ENCODE data around the gene INO80D. TPM values are rescaled to one million over a fixed set of nuclear protein-coding genes. Genes with fewer than 3 reads are reported as not detected.

Gene INO80D
- total RNA-seq, 1 donor from 2014 or later: 9.7 TPM

DNA sequence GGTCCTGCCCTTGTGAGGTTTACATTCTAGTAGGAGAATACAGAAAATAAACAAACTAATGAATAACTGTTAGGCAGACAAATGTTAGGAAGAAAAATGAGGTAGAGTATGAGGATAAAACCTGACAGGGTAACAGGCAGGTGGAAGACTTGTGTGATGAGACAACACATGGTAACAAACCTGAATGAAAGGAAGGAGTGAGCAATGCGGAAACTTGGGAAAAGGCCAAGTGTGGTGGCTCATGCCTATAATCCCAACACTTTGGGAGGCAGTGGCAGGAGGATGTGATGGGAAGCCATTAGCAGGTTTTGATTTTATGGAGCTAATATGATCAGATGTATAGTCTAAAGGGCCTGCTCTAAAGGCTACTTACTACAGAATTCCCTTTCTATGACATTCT is 74.2 kb downstream of the INO80D start:
- no peak for DNase-seq (ENCODE audit: low read depth)
- H3K27me3 ChIP-seq (ENCODE audit: control insufficient read depth, insufficient read depth, low read length): no peaks in the 10 kb centered on the region
- H3K36me3 ChIP-seq (ENCODE audit: control insufficient read depth, insufficient read depth, low read length): peaks cover under 1% of the 10 kb centered on the region
- TF ChIP-seq, protein P1, sequence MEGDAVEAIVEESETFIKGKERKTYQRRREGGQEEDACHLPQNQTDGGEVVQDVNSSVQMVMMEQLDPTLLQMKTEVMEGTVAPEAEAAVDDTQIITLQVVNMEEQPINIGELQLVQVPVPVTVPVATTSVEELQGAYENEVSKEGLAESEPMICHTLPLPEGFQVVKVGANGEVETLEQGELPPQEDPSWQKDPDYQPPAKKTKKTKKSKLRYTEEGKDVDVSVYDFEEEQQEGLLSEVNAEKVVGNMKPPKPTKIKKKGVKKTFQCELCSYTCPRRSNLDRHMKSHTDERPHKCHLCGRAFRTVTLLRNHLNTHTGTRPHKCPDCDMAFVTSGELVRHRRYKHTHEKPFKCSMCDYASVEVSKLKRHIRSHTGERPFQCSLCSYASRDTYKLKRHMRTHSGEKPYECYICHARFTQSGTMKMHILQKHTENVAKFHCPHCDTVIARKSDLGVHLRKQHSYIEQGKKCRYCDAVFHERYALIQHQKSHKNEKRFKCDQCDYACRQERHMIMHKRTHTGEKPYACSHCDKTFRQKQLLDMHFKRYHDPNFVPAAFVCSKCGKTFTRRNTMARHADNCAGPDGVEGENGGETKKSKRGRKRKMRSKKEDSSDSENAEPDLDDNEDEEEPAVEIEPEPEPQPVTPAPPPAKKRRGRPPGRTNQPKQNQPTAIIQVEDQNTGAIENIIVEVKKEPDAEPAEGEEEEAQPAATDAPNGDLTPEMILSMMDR (IDR thresholded peaks at IDR 0.05; ENCODE audit: insufficient read depth, low read length, poor library complexity, severe bottlenecking): no peak
- no peak overlapping the region for H3K4me3 ChIP-seq (ENCODE audit: low read depth, low read length)

DNA sequence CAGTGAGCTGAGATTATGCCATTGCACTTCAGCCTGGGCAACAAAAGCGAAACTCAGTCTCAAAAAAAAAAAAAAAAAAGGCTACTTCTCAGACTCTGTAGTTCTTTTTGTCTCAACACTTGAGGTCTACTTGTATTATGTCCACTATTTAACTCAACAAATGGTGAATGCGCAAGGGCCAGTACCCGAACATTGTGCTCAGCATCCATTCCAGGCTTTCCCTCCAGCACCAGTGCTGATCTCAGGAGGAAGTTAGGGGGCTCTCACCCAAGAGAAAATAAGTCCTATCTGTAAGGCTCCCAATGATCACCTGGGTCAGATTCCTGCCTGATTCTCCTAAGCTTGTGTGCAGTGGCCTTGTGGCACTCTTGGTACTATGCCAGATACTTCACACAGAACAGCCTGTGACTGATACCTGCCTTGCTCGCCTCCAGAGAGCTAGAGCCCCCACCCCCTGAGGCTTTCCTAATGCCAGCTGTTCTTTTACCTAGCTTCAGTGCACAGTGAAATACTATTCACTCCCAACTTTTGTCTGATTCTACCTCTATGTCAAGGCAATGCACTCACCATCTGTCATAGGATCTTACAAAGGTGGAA is 74.9 kb downstream of the INO80D start:
- TF ChIP-seq, protein P1 (IDR thresholded peaks at IDR 0.05; ENCODE audit: insufficient read depth, low read length, poor library complexity, severe bottlenecking): no peak
- DNase-seq (ENCODE audit: low read depth): no peak
- no peak overlapping the region for H3K4me3 ChIP-seq (ENCODE audit: low read depth, low read length)
- H3K36me3 ChIP-seq (ENCODE audit: control insufficient read depth, insufficient read depth, low read length): no peaks in the 10 kb centered on the region
- no peaks in the 10 kb centered on the region for H3K27me3 ChIP-seq (ENCODE audit: control insufficient read depth, insufficient read depth, low read length)

DNA sequence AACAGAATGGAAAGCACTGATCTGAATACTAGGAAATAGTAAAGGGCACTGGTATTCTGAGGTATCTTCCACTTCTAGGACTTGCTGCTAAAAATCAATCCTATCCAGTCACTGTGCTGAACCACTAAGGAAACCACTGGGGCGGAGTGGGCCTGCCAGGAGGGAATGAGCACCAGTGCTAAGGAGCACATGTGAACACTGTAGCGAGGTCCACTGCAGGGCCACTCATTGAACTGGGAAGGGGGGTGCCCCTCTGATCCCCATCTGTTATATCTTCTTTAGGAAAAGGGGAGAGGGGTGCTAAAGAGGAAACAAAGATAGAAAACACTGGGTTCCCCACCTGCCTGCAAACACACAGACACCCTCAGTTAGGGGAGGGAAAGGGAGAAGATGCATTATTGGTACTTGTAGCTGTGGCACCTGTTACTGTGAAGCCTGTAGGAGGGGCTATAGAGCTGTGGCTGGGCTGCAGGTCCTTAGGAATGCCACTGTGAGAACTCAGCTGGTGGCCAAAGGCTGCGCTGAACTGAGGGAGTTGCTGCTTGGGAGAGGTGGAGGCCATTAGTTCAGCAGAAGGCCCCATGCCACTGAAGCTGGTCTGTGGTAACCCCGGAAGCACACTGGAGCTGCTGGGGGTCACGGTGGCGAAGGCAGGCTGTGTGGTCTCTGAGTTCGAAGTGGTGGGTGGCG is 81.8 kb downstream of the INO80D start:
- DNase-seq (ENCODE audit: low read depth): no peak
- TF ChIP-seq, protein P1 (IDR thresholded peaks at IDR 0.05; ENCODE audit: insufficient read depth, low read length, poor library complexity, severe bottlenecking): peak; percentile 37
- Histone ChIP-seq H3K36me3 (ENCODE audit: control insufficient read depth, insufficient read depth, low read length) (peaks cover 2% of the 10 kb centered on the region), H3K4me3 (ENCODE audit: low read depth, low read length) (no peak overlapping the region), H3K27me3 (ENCODE audit: control insufficient read depth, insufficient read depth, low read length) (no peaks in the 10 kb centered on the region)

DNA sequence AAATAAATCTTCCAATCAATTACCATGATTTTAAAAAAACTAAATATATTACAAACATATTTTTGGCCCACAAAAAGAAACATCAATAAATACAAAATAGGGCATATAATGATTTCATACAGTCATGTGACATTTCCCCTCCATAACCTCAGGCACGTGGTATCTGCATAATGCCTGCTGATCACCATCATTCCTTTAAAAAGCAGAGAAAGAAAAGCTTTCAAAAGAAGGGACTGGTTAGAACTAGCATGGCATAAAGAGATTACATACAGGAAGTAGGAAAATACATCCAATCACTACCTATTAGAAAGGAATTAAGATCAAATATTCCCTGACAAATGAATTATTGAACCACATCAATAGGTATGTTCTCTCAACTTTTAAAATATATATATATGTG is 83.5 kb downstream of the INO80D start:
- DNase-seq (ENCODE audit: low read depth): no peak
- Histone ChIP-seq H3K36me3 (ENCODE audit: control insufficient read depth, insufficient read depth, low read length) (peaks cover 2% of the 10 kb centered on the region), H3K27me3 (ENCODE audit: control insufficient read depth, insufficient read depth, low read length) (no peaks in the 10 kb centered on the region), H3K4me3 (ENCODE audit: low read depth, low read length) (no peak overlapping the region)
- TF ChIP-seq, protein P1 (IDR thresholded peaks at IDR 0.05; ENCODE audit: insufficient read depth, low read length, poor library complexity, severe bottlenecking): no peak

DNA sequence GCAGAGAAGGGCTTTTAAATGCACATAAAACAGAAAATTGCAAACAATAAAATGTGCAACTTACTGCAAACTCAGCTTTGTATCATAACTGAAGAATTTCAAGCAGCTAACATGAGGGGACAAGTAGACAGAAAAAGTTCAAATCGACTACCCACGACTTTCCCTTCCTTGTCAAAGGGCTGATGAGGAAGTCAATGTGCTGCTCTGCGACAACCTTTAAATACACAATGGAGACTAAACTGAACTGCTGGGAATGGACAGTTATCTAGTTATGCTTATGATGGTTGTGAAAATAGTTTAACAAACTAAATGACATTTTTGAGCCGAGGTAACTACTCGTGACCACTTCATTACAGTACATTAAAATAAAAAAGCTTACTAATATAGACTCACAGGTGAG is 84.1 kb downstream of the INO80D start:
- Histone ChIP-seq H3K4me3 (ENCODE audit: low read depth, low read length) (no peak overlapping the region), H3K27me3 (ENCODE audit: control insufficient read depth, insufficient read depth, low read length) (no peaks in the 10 kb centered on the region), H3K36me3 (ENCODE audit: control insufficient read depth, insufficient read depth, low read length) (peaks cover 2% of the 10 kb centered on the region)
- TF ChIP-seq, protein P1 (IDR thresholded peaks at IDR 0.05; ENCODE audit: insufficient read depth, low read length, poor library complexity, severe bottlenecking): no peak
- no peak for DNase-seq (ENCODE audit: low read depth)

DNA sequence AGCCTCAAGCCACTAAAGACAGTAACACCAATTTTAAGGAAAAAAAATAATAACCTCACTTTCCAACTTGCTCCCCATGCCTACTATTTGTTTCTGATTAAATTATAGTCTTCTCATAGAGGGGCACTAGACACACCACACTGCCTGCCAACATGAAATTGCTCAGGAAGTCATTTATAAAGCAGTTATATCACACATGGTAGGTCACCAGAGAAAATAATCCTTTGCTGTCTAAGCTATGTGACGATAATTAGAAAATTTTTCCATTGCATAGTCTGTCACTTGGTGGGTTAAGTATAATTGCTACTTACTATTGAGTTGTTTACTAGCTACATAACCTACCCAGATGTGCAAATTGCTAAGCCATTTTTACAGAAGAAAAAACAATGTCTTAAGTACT is 85.2 kb downstream of the INO80D start:
- DNase-seq (ENCODE audit: low read depth): no peak
- Histone ChIP-seq H3K36me3 (ENCODE audit: control insufficient read depth, insufficient read depth, low read length) (peaks cover 2% of the 10 kb centered on the region), H3K4me3 (ENCODE audit: low read depth, low read length) (no peak overlapping the region), H3K27me3 (ENCODE audit: control insufficient read depth, insufficient read depth, low read length) (no peaks in the 10 kb centered on the region)
- TF ChIP-seq, protein P1 (IDR thresholded peaks at IDR 0.05; ENCODE audit: insufficient read depth, low read length, poor library complexity, severe bottlenecking): no peak

Measured in kidney epithelial cell (primary cell).